ENCODE measurements around the gene CLEC16A.

CLEC16A gene

DNA sequence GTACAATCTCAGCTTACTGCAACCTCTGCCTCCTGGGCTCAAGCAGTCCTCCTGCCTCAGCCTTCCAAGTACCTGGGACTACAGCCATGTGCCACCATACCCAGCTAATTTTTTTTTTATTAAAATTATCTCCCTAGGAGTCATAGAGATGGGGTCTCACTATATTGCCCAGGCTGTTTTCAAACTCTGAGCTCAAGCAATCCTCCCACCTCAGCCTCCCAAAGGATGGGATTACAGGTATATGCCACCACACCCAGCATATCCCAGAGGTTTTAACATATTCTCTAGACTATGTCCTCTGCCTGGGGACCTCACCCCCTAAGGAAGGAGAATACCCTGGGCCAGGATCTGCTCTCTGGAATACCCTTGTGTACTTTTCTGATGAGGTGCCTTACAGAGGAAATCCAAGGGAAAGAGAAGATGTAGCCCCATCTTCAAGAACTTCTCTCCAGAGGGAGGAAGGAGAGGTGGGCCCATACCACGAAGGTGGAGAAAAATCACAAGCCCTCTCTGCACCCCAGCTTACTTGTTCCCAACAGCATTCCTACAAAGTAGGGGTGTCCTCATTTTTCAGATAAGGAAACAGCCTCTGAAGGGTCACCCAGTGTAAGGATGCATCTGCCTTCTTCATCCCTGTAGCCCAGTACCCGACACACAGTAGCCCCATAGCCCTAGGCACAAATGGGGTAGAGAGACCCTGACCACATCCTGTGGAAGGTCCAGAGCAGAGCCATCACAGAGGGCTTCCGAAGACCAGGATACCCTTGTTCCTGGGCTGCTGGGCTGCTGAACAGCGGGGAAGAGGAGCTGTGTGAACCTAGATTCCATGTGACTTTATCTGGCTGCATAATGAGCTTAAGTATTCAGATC is 160.0 kb downstream of the CLEC16A start:
- peak; percentile 41 for DNase-seq

- peak; percentile 44 for DNase-seq
Measured at GRCh38 chr16:11105038-11105903, 160.9 kb downstream of the CLEC16A start.

DNA sequence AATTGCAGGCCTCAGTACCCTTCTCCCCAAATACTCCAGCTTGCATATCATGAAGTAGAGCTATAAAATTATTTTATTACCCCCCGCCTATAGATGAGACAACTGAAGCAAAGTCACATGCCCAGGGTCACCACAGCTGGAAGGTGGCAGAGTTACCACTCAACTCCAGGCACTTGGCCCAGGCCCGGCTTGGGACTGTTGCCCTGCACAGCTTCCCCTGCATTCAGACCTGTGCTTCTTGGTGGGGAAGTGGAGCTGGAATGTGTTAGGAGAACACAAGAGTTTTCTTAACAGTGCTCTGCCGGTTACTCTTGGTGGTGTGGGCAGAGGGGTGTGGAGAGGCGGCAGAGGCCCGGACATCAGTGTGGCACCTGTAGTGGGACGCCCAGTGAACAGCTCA is 162.4 kb downstream of the CLEC16A start:
- DNase-seq: no peak

- no peak for DNase-seq
Measured at GRCh38 chr16:11107780-11108465, 163.6 kb downstream of the CLEC16A start.

DNA sequence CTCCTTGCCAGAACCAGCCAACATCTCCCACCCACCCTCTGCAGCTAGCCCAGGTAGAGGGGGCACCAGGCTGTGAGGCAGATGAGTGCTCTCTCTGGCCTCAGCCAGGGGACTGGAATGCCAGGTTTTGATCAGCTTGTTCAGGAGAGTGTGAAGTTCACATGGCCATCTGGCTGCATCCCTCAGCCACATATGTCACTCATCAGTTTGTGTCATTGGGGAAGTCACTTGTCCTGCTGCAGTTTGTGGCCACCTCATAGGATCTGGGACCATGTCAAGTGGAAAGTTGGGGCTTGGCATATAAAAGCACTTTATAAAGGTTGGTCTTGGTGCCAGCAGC is 164.1 kb downstream of the CLEC16A start:
- DNase-seq: no peak

- DNase-seq: no peak
Measured at GRCh38 chr16:11109566-11109965, 165.2 kb downstream of the CLEC16A start.

DNA sequence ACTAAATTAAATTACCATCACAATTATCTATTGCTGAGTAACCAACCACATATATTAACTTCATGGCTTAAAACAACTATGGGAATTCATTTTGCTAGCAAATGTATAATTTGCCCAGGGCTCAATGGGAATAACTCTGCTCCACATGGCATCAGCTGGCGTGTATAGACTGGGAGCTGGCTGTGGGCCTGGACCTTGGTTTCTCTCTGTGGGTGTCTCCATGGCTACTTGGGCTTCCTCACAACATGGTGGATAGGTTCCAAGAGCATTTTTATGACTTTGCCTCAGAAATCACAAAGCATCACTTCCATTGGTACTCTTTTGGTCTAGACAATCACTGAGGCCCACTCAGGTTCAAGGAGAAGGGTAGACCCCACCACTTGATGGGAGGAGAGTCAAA is 166.8 kb downstream of the CLEC16A start:
- DNase-seq: no peak

DNA sequence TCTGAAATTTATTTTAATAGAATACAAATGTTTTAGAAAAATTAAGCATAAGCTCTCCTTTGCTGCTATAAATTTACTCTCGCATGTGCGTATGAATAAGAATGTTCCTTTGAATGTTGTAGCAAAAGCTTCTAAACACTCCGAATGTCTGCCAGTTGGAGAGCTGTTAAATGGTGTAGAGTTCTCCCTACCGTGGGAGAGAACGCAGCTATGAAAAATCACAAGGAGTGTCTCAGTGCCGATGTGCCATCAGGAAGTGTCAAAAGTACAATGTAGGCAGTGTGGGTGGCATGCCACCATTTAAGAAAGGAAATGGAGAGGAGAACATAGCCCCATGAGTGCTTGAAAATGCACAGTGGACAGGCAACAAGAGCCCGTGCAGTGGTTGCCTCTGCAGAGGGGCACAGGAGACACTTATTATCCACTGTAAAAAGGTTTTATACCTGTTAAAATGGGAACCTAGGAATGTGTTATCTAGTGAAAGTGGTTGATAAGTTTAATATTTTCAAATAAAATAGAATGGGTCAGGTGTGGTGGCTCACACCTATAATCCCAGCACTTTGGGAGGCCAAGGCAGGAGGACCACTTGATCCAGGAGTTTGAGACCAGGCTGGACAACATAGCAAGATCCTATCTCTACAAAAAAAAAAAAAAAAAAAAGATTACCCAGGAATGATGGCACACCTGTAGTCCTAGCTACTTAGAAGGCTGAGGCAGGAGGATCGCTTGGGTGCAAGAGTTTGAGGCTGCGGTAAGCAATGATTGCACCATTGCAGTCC is 167.7 kb downstream of the CLEC16A start:
- DNase-seq: no peak

- peak; percentile 13 for DNase-seq
Measured at GRCh38 chr16:11112723-11113348, 168.5 kb downstream of the CLEC16A start.

DNA sequence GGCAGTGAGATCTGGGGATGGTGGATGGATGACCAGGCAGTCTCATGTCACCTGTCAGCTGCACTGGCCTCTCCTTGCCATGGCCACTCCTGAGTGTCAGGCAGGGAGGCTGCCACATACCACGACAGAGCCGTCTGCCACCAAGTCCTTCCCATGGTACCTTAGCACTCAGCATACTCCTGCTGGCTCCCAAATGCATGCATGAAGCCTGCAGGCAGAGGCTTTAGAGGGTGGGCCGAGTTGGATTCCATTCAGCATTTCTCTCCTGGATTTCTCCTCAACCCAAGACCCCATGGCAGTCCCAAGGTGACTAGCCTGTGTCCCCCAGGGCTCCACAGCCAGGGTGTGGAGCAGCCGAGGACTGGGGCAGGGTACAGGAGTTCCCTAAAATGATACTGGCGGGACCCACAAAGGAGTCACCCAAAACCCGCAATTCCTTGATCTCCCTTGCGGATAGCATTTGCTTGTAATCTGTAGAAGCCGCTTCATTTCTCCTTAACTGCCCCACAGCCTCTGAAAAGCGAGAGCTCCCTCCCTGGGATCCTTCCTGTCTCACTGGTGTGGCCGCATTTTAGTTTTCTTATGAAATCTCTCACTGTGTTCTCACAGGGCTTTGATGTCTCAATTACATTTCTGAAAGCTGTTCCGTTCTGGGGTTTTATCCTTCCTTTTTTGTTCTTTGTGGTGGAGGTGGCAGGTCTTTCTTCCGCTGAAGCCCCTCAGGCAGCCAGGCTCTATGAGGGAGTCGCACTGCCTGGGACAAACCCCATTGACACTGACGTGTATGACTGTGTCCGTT is 170.2 kb downstream of the CLEC16A start:
- DNase-seq: no peak

DNA sequence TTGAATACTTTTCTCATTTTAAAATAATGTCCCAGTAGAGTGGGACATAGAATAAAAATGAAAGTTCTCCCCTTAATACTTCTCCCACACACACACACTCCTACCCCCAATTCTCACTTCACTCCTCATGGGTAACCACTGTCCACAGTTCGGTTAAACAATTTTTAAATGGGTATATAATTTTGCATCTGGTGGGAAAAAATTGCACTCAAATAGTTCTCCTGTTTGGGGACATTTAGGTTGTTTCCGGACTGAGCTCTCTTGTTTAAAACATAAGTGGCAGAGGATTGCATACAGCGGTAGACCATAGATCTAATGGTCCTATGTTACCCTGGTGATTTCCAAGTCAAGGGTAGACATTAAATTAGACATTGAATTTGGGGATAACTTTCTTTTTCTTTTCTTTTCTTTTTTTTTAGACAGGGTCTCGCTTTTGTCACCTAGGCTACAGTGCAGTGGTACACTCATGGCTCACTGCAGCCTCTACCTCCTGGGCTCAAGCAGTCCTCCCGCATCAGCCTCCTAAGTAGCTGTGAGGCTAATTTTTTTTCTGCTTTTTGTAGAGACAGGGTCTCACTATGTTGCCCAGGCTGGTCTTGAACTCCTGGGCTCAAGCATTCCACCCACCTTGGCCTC is 173.3 kb downstream of the CLEC16A start:
- DNase-seq: no peak

GRCh38 chr16:11118479-11118878 is 174.1 kb downstream of the CLEC16A start:
- DNase-seq: no peak

GRCh38 chr16:11121083-11121608 is 176.8 kb downstream of the CLEC16A start:
- no peak for DNase-seq

DNA sequence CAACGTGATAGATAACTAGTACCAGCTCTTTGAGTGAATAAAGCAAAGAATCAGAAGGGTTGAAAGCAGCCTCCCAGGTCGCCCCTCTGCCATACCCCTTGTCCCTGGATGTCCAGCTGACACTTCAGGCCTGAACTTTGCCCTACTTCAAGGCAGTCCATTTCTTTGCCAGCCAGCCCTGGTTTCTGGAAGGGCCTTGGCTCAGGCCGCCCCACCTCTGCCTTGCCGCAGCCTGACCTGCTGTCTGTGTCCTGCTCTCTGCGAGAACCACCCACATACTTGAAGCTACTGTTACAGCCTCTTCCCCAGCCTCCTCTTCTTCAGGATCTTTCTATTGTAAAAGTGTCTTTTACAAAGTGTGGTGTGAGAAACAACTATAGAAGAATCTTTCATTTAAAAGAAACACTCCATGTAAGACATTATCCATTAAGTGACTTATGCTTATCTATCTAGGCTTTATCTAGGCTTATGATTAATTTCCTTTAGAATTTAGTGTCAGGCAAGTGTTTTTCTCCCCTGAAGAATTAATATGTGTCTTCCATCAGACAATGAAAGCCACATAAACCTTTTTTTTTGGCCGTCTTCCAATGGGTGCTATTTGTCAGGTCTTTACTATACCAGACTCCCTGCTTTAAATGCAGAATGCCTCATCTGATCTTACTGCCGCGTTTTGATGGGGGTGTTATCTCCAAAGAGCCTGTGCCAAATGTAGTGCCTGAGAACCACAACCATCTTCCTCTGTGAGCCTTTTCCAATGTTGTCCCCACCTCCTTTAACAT is 177.7 kb downstream of the CLEC16A start:
- DNase-seq: no peak

GRCh38 chr16:11123666-11124065 is 179.3 kb downstream of the CLEC16A start:
- no peak for DNase-seq

DNA sequence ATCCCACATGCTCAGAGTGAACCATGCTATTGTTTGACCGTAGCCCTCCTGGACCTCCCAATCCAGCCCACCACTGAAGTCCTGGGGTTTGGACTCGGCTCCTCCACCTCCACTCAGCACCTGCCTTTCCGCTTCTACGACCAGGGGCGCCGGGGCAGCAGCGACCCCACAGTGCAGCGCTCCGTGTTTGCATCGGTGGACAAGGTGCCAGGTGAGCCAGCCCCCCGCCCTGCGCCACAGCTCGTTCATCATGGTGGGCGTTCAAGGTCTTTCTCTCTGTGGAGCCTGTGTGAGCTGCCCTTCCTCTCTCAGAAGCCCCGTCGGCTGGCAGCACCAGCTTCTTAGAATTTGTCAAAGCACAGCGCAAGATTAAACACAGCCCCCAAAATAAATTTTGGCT is 181.6 kb downstream of the CLEC16A start:
- no peak for DNase-seq

DNA sequence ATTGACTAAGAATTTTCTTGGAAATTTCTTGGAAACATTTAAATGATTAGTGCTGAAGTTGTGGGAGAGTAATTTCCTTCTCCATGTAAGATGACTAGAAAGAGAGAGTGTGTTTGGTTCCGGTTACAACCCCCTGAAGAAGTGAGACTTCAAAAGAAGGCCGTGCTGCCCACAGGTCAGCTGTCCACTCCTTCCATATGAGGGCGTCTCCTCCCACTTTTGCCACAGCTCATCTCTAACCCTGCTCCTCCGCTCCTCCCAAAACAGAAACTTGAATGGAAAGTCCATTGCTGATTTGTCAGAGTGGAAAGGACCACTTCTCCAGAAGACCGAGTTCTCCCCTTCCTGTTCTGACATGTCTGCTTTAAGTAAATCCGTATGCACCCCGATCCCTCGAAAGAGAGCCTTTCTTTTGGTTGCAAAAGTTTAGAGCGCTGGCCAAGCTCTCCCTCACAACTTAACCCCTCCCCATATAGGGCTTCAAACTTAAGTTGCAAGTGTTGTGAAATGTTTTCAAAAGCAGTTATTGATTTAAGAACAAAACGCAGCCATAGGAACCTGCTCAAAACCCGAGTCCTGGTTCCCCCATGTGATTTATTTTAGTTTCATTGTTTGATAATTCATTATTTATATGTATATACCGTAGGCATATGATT is 182.2 kb downstream of the CLEC16A start:
- DNase-seq: no peak

GRCh38 chr16:11127610-11128195 is 183.3 kb downstream of the CLEC16A start:
- DNase-seq: no peak

Measured in NCI-H82 (cell line).